NCI-H82 (cell line): ENCODE data around the gene USP1.

Experiments used
- DNase-seq: peaks from one replicate; lab custom pipeline; 2025; lab: John Stamatoyannopoulos, UW

The USP1 gene

GRCh38 chr1:62493656-62494055 lies 56.8 kb downstream of the USP1 start:
- DNase-seq, result no peak

- no peak for DNase-seq
Measured at GRCh38 chr1:62494137-62494536, 57.3 kb downstream of the USP1 start.

GRCh38 chr1:62500210-62500609 lies 63.4 kb downstream of the USP1 start:
- no peak for DNase-seq
